A549 (cell line): Measurements from ENCODE around the gene SP140L. TPM values are rescaled to one million over a fixed set of nuclear protein-coding genes. Genes with fewer than 3 reads are reported as not detected.
A peak's percentile ranks its signal among the peaks of the same experiment; 100 is the strongest.

Source experiments
- ATAC-seq, 2 experiments: fragments of 200-7000 bp in 1 of 2; fragments of >200 bp in 1 of 2; cut with Nextera tagmentation in 1 of 2; cut with Tn5 transposase in 1 of 2; 3 replicates each; pipeline versions ENCODE4 v1.8.0 to v1.9.1; 2018 to 2020; ENCODE audit warnings: mild to moderate bottlenecking in 1 of 2, moderate library complexity in 1 of 2
- CTCF ChIA-PET: fragments of 300-600 bp; sonication (Branson Sonifier 250); formaldehyde crosslinking; extraction: SDS; loops from one replicate; lab custom pipeline; 2021; ENCODE audit warnings: antibody characterized with exemption, inconsistent platforms; lab: Yijun Ruan, JAX
- POLR2A ChIA-PET: fragments of 350-600 bp; formaldehyde crosslinking; extraction: SDS; loops from one replicate; lab custom pipeline; 2021; ENCODE audit warnings: antibody characterized with exemption, inconsistent platforms; lab: Yijun Ruan, JAX
- DNase-seq, 2 experiments: peaks; one replicate each; pipeline versions ENCODE4 v3.0.0 to v3.0.0-alpha.2; 2011 to 2016; ENCODE audit warnings: low read depth in 1 of 2, low spot score in 1 of 2
- FAIRE-seq: peaks from 2 replicates; lab custom pipeline; 2011; peaks lifted over from hg19 to GRCh38; lab: Jason Lieb, UNC
- H3K27ac ChIP-seq, 2 experiments: fragments of >200 bp; sonication (Bioruptor Twin); formaldehyde crosslinking; 3 replicates each; pipeline ENCODE4 v1.5.1; 2016 to 2017
- H3K4me1 ChIP-seq: fragments of >200 bp; sonication (Bioruptor Twin); formaldehyde crosslinking; 3 replicates; pipeline ENCODE4 v1.6.1; 2016
- H3K4me2 ChIP-seq: fragments of >200 bp; sonication (Bioruptor Twin); formaldehyde crosslinking; 3 replicates; pipeline ENCODE4 v1.6.1; 2016
- H3K4me3 ChIP-seq: fragments of >200 bp; sonication (Bioruptor Twin); formaldehyde crosslinking; 3 replicates; pipeline ENCODE4 v1.5.1; 2016
- H3K9me3 ChIP-seq: fragments of >200 bp; sonication (Bioruptor Twin); formaldehyde crosslinking; 3 replicates; pipeline ENCODE4 v1.6.1; 2016
- BHLHE40 ChIP-seq: IDR thresholded peaks from 2 replicates; pipeline ENCODE4 v1.6.1; 2012; ENCODE audit warnings: low read depth, low read length, inconsistent platforms
- CBX2 ChIP-seq: fragments of 200-600 bp; sonication (generic); IDR thresholded peaks from 2 replicates; pipeline ENCODE4 v1.6.1; 2016; ENCODE audit warnings: low read depth, mild to moderate bottlenecking, borderline replicate concordance
- CBX8 ChIP-seq: fragments of 200-600 bp; sonication (generic); IDR thresholded peaks from 2 replicates; pipeline ENCODE4 v1.6.1; 2016
- CEBPB ChIP-seq, 2 experiments: fragments of >200 bp in 1 of 2; sonication (Bioruptor Twin) in 1 of 2; formaldehyde crosslinking in 1 of 2; IDR thresholded peaks; 2 replicates each; pipeline ENCODE4 v1.6.1; 2012 to 2016
- EHF ChIP-seq: fragments of 250-450 bp; sonication (Bioruptor Pico); IDR thresholded peaks from 2 replicates; pipeline ENCODE4 v1.5.0; 2020; ENCODE audit warnings: mild to moderate bottlenecking
- ESRRA ChIP-seq: fragments of 150-350 bp; IDR thresholded peaks from 2 replicates; pipeline ENCODE4 v1.6.1; 2014; ENCODE audit warnings: mild to moderate bottlenecking, low read length, borderline replicate concordance
- GATA3 ChIP-seq: IDR thresholded peaks from 2 replicates; pipeline ENCODE4 v1.6.1; 2012; ENCODE audit warnings: borderline replicate concordance
- HEYL ChIP-seq: fragments of 250-450 bp; sonication (Bioruptor Pico); IDR thresholded peaks from 2 replicates; pipeline ENCODE4 v1.8.0; 2021; ENCODE audit warnings: mild to moderate bottlenecking, moderate library complexity
- HOXB13 ChIP-seq: fragments of 250-450 bp; sonication (Bioruptor Pico); IDR thresholded peaks from 2 replicates; pipeline ENCODE4 v1.5.0; 2020; ENCODE audit warnings: low read depth, mild to moderate bottlenecking, moderate library complexity
- JUN ChIP-seq, 2 experiments: fragments of >200 bp; sonication (Bioruptor Twin); formaldehyde crosslinking; IDR thresholded peaks; 2 replicates in 1 of 2; 3 replicates in 1 of 2; pipeline ENCODE4 v1.6.1; 2016 to 2017
- NFE2L2 ChIP-seq: fragments of 150-350 bp; conservative IDR thresholded peaks from 2 replicates; pipeline ENCODE4 v1.6.1; 2014; ENCODE audit warnings: low read length
- PHF8 ChIP-seq: fragments of 200-600 bp; sonication (generic); IDR thresholded peaks from 2 replicates; pipeline ENCODE4 v1.6.1; 2016; ENCODE audit warnings: low read depth, mild to moderate bottlenecking, antibody characterized with exemption, moderate library complexity, borderline replicate concordance
- POLR2A ChIP-seq: IDR thresholded peaks from 2 replicates; pipeline ENCODE4 v1.6.1; 2012; ENCODE audit warnings: mild to moderate bottlenecking, low read length
- POLR2AphosphoS2 ChIP-seq: conservative IDR thresholded peaks from 2 replicates; pipeline ENCODE4 v1.6.1; 2012; ENCODE audit warnings: low read length, improper control_type of control experiment, inconsistent platforms
- RAD21 ChIP-seq, 2 experiments: fragments of >200 bp in 1 of 2; sonication (Bioruptor Twin) in 1 of 2; formaldehyde crosslinking in 1 of 2; IDR thresholded peaks in 1 of 2; conservative IDR thresholded peaks in 1 of 2; 2 replicates in 1 of 2; 3 replicates in 1 of 2; pipeline ENCODE4 v1.6.1; 2012 to 2018; ENCODE audit warnings: inconsistent platforms in 1 of 2
- RNF2 ChIP-seq: fragments of 200-600 bp; sonication (generic); IDR thresholded peaks from 2 replicates; pipeline ENCODE4 v1.6.1; 2016; ENCODE audit warnings: low read depth, mild to moderate bottlenecking, antibody characterized with exemption, moderate library complexity, borderline replicate concordance
- SMC3 ChIP-seq: fragments of >200 bp; sonication (Bioruptor Twin); formaldehyde crosslinking; IDR thresholded peaks from 3 replicates; pipeline ENCODE4 v1.6.1; 2018; ENCODE audit warnings: inconsistent platforms
- SREBF2 ChIP-seq: fragments of 450-650 bp; IDR thresholded peaks from 2 replicates; pipeline ENCODE4 v1.6.1; 2014; ENCODE audit warnings: mild to moderate bottlenecking, moderate library complexity
- ZSCAN20 ChIP-seq: fragments of 250-450 bp; sonication (Bioruptor Pico); IDR thresholded peaks from 2 replicates; pipeline ENCODE4 v1.8.0; 2022; ENCODE audit warnings: mild to moderate bottlenecking, moderate library complexity
- WGBS: methylation state at CpG from one replicate; pipeline ENCODE4 v1.1.6; 2017; ENCODE audit errors: missing lambda C conversion rate; 5-methylcytosine and 5-hydroxymethylcytosine counted together
- polyA plus RNA-seq, 4 experiments: library from polyadenylated mRNA; depleted of rRNA in 3 of 4; stranded (reverse); fragments of >200 nt; fragmentation: RNase III in 1 of 4; extraction: RNeasy Plus Mini Kit Qiagen cat#74134 plus additional on column Dnase treatment in 1 of 4; gene quantifications; 2 replicates in 3 of 4; 3 replicates in 1 of 4; pipeline ENCODE4 v1.2.3, GENCODE V29; 2011 to 2017
- TF ChIP-seq, protein P1 (sequence below): fragments of 450-650 bp; IDR thresholded peaks from 2 replicates; pipeline ENCODE4 v1.6.1; 2014; ENCODE audit warnings: antibody characterized with exemption
- TF ChIP-seq, protein P2 (sequence below): fragments of >200 bp; sonication (Bioruptor Twin); formaldehyde crosslinking; IDR thresholded peaks from 2 replicates; pipeline ENCODE4 v1.6.1; 2016
- TF ChIP-seq, protein P3 (sequence below): fragments of 150-350 bp; IDR thresholded peaks from 2 replicates; pipeline ENCODE4 v1.6.1; 2014; ENCODE audit warnings: low read depth, mild to moderate bottlenecking, low read length
- TF ChIP-seq, protein P4 (sequence below): fragments of 250-450 bp; sonication (Bioruptor Pico); IDR thresholded peaks from 2 replicates; pipeline ENCODE4 v1.5.0; 2021; ENCODE audit warnings: mild to moderate bottlenecking, moderate library complexity, borderline replicate concordance
- TF ChIP-seq, protein P5 (sequence below): IDR thresholded peaks from 2 replicates; pipeline ENCODE4 v1.6.1; 2012
- TF ChIP-seq, protein P6 (sequence below): IDR thresholded peaks from 2 replicates; pipeline ENCODE4 v1.6.1; 2012; ENCODE audit warnings: low read depth, borderline replicate concordance

The SP140L gene
- polyA plus RNA-seq, 2 of the 4 experiments (the other 2 are of a cell fraction): 1.7 to 2.5 TPM

DNA sequence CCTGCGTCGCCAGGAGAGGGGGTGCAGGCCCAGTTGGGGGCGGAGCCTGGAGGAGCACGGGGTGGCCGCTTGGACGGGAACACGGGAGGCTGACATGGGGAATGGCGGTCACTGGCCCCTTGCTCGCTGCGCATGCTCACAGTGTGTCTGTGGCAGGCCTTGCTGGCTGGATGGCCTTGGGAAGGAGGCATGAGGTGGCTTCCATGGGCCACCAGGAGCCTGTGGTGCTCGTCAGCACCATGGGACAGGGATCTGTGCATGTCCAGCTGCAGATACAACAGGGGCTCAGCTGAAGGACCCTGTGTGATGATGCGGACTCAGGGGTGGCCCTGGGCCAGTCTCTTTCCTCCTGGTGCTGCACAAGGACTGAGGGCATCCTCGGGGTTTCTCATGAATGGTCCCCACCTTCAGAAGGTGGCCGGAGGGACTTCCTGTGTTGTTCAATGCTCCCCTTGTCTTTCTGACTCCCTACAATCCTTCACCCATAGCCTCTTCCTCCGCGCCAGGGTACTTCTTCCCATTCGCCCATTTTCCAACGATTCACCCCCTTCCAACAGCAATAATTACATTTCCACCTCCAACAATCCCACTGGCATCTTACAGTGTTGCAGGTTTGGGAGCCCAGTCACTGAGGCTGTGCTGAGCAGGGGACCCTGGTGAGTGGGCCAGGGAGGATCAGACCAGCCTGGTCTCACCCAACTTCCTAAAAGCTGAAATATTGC lies 3.4 kb upstream of the SP140L start:
- CTCF ChIA-PET: interaction anchor here (0.6 kb wide), 1 partner anchor 1002 kb away, joined by 3 read pairs; no protein-coding TSS in a partner anchor
- TF ChIP-seq POLR2AphosphoS2 (no peak), RNF2 (no peak), SMC3 (0 out of 3 replicates have a peak, but pooled peaks have one; percentile 21), HEYL (CRISPR knock-in tag) (no peak), JUN (IDR thresholded peaks at IDR 0.05) (no peak), CBX2 (no peak), CEBPB (IDR thresholded peaks at IDR 0.05) (no peak), ESRRA (no peak), EHF (CRISPR knock-in tag) (no peak), RAD21 (conservative IDR thresholded peaks at IDR 0.05 in 1 of 2, IDR thresholded peaks at IDR 0.05 in 1 of 2) (peak in 1 of 2 experiments; percentile 39; a peak in 1 of 5 replicates), BHLHE40 (no peak), SREBF2 (no peak)
- TF ChIP-seq, protein P1, sequence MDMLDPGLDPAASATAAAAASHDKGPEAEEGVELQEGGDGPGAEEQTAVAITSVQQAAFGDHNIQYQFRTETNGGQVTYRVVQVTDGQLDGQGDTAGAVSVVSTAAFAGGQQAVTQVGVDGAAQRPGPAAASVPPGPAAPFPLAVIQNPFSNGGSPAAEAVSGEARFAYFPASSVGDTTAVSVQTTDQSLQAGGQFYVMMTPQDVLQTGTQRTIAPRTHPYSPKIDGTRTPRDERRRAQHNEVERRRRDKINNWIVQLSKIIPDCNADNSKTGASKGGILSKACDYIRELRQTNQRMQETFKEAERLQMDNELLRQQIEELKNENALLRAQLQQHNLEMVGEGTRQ: no peak
- TF ChIP-seq, protein P2, sequence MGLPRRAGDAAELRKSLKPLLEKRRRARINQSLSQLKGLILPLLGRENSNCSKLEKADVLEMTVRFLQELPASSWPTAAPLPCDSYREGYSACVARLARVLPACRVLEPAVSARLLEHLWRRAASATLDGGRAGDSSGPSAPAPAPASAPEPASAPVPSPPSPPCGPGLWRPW: no peak
- TF ChIP-seq, protein P3, sequence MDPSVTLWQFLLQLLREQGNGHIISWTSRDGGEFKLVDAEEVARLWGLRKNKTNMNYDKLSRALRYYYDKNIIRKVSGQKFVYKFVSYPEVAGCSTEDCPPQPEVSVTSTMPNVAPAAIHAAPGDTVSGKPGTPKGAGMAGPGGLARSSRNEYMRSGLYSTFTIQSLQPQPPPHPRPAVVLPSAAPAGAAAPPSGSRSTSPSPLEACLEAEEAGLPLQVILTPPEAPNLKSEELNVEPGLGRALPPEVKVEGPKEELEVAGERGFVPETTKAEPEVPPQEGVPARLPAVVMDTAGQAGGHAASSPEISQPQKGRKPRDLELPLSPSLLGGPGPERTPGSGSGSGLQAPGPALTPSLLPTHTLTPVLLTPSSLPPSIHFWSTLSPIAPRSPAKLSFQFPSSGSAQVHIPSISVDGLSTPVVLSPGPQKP: no peak
- TF ChIP-seq, protein P4, sequence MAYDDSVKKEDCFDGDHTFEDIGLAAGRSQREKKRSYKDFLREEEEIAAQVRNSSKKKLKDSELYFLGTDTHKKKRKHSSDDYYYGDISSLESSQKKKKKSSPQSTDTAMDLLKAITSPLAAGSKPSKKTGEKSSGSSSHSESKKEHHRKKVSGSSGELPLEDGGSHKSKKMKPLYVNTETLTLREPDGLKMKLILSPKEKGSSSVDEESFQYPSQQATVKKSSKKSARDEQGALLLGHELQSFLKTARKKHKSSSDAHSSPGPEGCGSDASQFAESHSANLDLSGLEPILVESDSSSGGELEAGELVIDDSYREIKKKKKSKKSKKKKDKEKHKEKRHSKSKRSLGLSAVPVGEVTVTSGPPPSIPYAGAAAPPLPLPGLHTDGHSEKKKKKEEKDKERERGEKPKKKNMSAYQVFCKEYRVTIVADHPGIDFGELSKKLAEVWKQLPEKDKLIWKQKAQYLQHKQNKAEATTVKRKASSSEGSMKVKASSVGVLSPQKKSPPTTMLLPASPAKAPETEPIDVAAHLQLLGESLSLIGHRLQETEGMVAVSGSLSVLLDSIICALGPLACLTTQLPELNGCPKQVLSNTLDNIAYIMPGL (CRISPR knock-in tag): no peak
- DNase-seq (peak; percentile 45 to 58), ATAC-seq (peak; percentile 44 to 90; a peak in 3 of 6 replicates), FAIRE-seq (no peak)
- Histone ChIP-seq H3K9me3 (no peaks in the 10 kb centered on the region), H3K4me3 (no peak overlapping the region), H3K4me2 (peak overlapping the region; percentile 32; the same call in 1 of the 3 replicates), H3K4me1 (no peaks in the 10 kb centered on the region), H3K27ac (no peak overlapping the region)
- POLR2A ChIA-PET: no interaction called here
- 68% methylated on average over 14 of the region's 18 CpGs for WGBS

DNA sequence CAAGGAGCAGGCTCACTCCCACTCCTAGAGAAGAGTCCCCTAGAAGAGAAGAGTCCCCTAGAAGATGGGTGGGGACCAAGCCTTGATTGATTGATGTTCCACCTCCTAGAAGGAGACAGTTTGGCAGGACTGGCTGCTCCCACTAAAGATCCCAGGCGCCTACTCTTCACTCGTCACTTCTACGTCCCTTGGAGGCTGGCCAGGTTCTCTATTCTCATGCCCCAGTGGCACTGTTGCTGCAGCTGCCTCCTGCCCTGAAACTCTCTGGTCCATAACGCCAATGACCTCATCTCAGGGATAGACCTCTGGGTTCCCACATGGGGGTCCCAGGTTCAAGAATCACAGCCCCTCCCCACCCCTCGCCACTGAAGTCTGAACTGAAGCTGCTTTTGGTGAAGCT lies 2.5 kb upstream of the SP140L start:
- Histone ChIP-seq H3K4me3 (no peak overlapping the region), H3K4me1 (no peaks in the 10 kb centered on the region), H3K27ac (no peak overlapping the region), H3K9me3 (no peaks in the 10 kb centered on the region), H3K4me2 (no peak overlapping the region)
- ATAC-seq (no peak), DNase-seq (no peak), FAIRE-seq (no peak)
- ChIA-PET CTCF (no interaction called here), POLR2A (no interaction called here)
- 77% methylated on average over 5 of the region's 5 CpGs for WGBS
- TF ChIP-seq JUN (IDR thresholded peaks at IDR 0.05): no peak
- TF ChIP-seq ZSCAN20 (CRISPR knock-in tag): no peak
- TF ChIP-seq HEYL (CRISPR knock-in tag): no peak
- TF ChIP-seq GATA3: no peak
- TF ChIP-seq SREBF2: no peak
- TF ChIP-seq CBX8: no peak
- no peak for TF ChIP-seq CBX2
- TF ChIP-seq, protein P5, sequence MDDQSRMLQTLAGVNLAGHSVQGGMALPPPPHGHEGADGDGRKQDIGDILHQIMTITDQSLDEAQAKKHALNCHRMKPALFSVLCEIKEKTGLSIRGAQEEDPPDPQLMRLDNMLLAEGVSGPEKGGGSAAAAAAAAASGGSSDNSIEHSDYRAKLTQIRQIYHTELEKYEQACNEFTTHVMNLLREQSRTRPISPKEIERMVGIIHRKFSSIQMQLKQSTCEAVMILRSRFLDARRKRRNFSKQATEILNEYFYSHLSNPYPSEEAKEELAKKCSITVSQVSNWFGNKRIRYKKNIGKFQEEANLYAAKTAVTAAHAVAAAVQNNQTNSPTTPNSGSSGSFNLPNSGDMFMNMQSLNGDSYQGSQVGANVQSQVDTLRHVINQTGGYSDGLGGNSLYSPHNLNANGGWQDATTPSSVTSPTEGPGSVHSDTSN: no peak
- TF ChIP-seq POLR2A: no peak
- no peak for TF ChIP-seq HOXB13
- TF ChIP-seq, protein P4 (CRISPR knock-in tag): no peak
- TF ChIP-seq, protein P6, sequence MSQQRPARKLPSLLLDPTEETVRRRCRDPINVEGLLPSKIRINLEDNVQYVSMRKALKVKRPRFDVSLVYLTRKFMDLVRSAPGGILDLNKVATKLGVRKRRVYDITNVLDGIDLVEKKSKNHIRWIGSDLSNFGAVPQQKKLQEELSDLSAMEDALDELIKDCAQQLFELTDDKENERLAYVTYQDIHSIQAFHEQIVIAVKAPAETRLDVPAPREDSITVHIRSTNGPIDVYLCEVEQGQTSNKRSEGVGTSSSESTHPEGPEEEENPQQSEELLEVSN: no peak
- TF ChIP-seq PHF8: no peak
- no peak for TF ChIP-seq NFE2L2
- TF ChIP-seq POLR2AphosphoS2: no peak
